Activated naive CD4-positive, alpha-beta T cell treated with anti-CD3 and anti-CD28 coated beads, Interleukin-2, amount 50 U/mL, for 16 hours (primary cell): ENCODE results near the gene VLDLR.

ENCODE experiments used
- DNase-seq: peaks from one replicate; pipeline ENCODE4 v3.0.0-alpha.2; 2020

The VLDLR gene

GRCh38 chr9:2621722-2622460 is at the start of gene VLDLR:
VLDLR (plus strand) TSS chr9:2621787; CDS start chr9:2622190, 403 bp downstream.
- DNase-seq = peak; percentile 39

GRCh38 chr9:2574203-2574602 is 47.4 kb upstream of the VLDLR start:
- no peak for DNase-seq

- DNase-seq = no peak
Measured at GRCh38 chr9:2576631-2577030, 45.0 kb upstream of the VLDLR start.

- DNase-seq = no peak
Measured at GRCh38 chr9:2583308-2584013, 38.1 kb upstream of the VLDLR start.

DNA sequence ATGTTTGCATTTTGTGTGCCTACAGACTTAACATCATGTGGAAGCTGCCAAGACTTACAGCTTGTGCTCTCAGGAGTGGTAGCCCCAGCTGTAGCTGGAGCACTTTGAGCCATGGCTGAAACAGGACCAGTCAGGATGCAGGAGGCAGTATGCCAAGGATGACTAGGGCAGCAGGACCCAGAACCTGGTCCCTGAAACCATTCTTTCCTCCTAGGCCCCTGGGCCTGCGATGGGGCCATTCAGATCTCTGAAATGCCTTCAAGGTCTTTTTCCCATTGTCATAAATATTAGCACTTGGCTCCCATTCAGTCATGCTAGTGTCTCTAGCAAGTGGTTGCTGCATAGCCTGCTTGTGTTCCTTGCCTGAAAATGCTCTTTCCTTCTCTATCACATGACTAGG is 29.6 kb upstream of the VLDLR start:
- DNase-seq = no peak

GRCh38 chr9:2593744-2594143 is 27.8 kb upstream of the VLDLR start:
- DNase-seq = no peak

DNA sequence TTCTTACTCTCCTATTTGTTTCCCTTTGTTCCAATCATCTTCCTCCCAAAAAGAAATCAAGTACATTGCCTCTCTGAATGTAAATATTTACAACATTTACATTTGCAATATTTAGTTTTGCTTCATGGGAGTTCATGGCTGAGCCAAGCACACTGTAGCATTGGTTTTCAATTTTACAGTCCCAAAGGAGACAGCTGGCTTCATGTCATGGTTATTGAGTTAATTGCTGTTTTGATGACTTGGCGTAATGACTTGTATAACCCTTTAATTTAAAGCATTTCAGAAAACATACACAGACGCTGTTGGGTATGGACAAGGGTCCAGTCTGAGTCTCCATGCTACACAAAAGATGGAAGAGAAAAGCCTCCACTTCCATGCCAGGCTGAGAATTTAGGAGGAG is 25.6 kb upstream of the VLDLR start:
- no peak for DNase-seq

GRCh38 chr9:2597483-2597882 is 24.1 kb upstream of the VLDLR start:
- DNase-seq = no peak

GRCh38 chr9:2599896-2600295 is 21.7 kb upstream of the VLDLR start:
- DNase-seq = no peak

DNA sequence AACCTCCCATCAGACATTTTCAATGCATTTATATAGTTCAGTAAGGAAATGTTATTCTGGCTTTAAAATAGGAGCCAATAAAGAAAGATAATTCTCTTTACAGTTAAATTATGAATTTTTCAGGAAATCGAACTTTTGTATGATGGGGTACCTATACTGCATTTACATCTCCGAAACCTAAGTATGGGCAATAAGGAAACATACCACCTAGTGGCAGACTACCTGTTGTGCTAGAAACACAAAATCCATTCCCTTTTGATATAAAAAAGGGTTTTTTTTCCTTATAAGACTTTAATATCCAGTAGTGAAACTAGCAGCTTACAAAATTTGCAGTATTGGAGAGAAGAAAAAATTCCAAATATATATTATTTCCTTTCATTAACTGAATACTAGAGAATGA is 21.3 kb upstream of the VLDLR start:
- no peak for DNase-seq

GRCh38 chr9:2601785-2602378 is 19.7 kb upstream of the VLDLR start:
- DNase-seq = no peak

DNA sequence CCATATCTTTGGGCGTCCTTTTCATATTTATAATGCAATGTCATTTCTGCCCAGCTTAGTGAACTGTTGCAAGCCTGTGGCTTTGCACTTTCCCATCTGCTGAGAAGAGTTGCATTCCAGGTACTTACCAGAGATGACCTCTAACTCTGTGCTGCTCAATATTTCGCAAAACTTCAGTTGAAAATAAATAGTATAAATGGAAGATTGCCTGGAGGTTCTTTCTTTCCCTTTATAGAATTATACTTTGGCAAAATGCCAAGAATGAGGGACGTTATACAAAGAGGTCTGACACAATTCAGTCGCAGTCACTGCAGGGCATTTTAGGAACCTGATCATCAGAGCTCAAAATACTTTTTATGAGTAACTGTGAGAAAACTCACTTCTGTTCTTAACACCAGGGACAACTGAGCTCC is 18.9 kb upstream of the VLDLR start:
- DNase-seq = no peak

- DNase-seq = no peak
Measured at GRCh38 chr9:2603621-2604020, 18.0 kb upstream of the VLDLR start.

- no peak for DNase-seq
Measured at GRCh38 chr9:2605246-2605645, 16.3 kb upstream of the VLDLR start.

- DNase-seq = no peak
Measured at GRCh38 chr9:2608276-2608675, 13.3 kb upstream of the VLDLR start.

GRCh38 chr9:2610985-2611384 is 10.6 kb upstream of the VLDLR start:
- DNase-seq = no peak

GRCh38 chr9:2611961-2612360 is 9.6 kb upstream of the VLDLR start:
- DNase-seq = no peak

- DNase-seq = no peak
Measured at GRCh38 chr9:2613730-2614271, 7.8 kb upstream of the VLDLR start.

DNA sequence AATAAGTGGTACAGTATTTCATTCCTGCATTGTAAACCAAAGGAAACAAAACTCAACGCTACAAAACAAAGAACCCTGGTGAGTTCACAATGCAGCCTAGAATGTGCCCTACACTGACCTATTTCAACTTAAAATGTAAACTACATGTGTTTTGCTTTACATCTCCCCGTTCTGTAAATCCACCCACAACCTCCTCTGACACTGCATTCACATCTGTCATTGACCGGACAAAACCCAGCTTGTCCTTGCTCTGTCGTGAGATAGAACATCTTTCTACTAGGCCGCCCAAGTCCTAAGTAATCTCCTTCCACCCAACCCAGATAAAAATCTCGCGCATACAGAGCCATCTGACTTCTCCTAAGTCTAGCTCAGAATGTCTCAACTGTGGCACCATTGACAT is 6.1 kb upstream of the VLDLR start:
- DNase-seq = no peak

GRCh38 chr9:2616692-2617377 is 4.8 kb upstream of the VLDLR start:
- no peak for DNase-seq

- no peak for DNase-seq
Measured at GRCh38 chr9:2618289-2618688, 3.3 kb upstream of the VLDLR start.

GRCh38 chr9:2620919-2621721 is 467 bp upstream of the VLDLR start:
- DNase-seq = peak; percentile 69
